Raji (cell line): ENCODE measurements around the gene RAMP3.

ENCODE experiments used
- POLR2A ChIP-seq: IDR thresholded peaks from 2 replicates; pipeline ENCODE4 v1.6.1; 2011; ENCODE audit warnings: low read depth, low read length, control low read depth; ENCODE audit not compliant: insufficient read depth

RAMP3 gene

GRCh38 chr7:45217358-45217757 lies 59.8 kb downstream of the RAMP3 start:
- no peak for TF ChIP-seq POLR2A

GRCh38 chr7:45219130-45219529 lies 61.5 kb downstream of the RAMP3 start:
- no peak for TF ChIP-seq POLR2A

- no peak for TF ChIP-seq POLR2A
Observed at GRCh38 chr7:45219801-45220435, 62.3 kb downstream of the RAMP3 start.

- TF ChIP-seq POLR2A = no peak
Observed at GRCh38 chr7:45220846-45221618, 63.4 kb downstream of the RAMP3 start.

- TF ChIP-seq POLR2A = no peak
Observed at GRCh38 chr7:45221896-45222604, 64.5 kb downstream of the RAMP3 start.

- TF ChIP-seq POLR2A = no peak
Observed at GRCh38 chr7:45223078-45223477, 65.5 kb downstream of the RAMP3 start.

GRCh38 chr7:45223728-45224630 lies 66.4 kb downstream of the RAMP3 start:
- TF ChIP-seq POLR2A = no peak

GRCh38 chr7:45224832-45225231 lies 67.2 kb downstream of the RAMP3 start:
- no peak for TF ChIP-seq POLR2A

GRCh38 chr7:45225311-45225947 lies 67.8 kb downstream of the RAMP3 start:
- no peak for TF ChIP-seq POLR2A

- no peak for TF ChIP-seq POLR2A
Observed at GRCh38 chr7:45225948-45226335, 68.4 kb downstream of the RAMP3 start.

- TF ChIP-seq POLR2A = no peak
Observed at GRCh38 chr7:45229156-45229920, 71.7 kb downstream of the RAMP3 start.

GRCh38 chr7:45230083-45230482 lies 72.5 kb downstream of the RAMP3 start:
- no peak for TF ChIP-seq POLR2A

GRCh38 chr7:45230611-45231165 lies 73.1 kb downstream of the RAMP3 start:
- TF ChIP-seq POLR2A = no peak
